Neural cell (in vitro differentiated cells): ENCODE measurements around the gene SLC39A13. TPM values are rescaled to one million over a fixed set of nuclear protein-coding genes. Genes with fewer than 3 reads are reported as not detected.

Experiments
- H2AFZ ChIP-seq: fragments of 200-600, 300-800 bp; sonication (generic), shearing (Covaris generic); 2 replicates; pipeline ENCODE4 v1.6.0; 2014; ENCODE audit warnings: low read depth, mild to moderate bottlenecking, antibody characterized with exemption, low read length, moderate library complexity
- H3F3A ChIP-seq: fragments of 200-600 bp; shearing (Covaris generic); 2 replicates; pipeline ENCODE4 v1.6.1; 2016; ENCODE audit warnings: mild to moderate bottlenecking, moderate library complexity, mixed read lengths, antibody characterized with exemption, low read length; ENCODE audit not compliant: insufficient read depth, poor library complexity, severe bottlenecking
- H3K27ac ChIP-seq: fragments of 200-600, 300-800 bp; sonication (generic), shearing (Covaris generic); 2 replicates; pipeline ENCODE4 v1.5.1; 2014; ENCODE audit warnings: mild to moderate bottlenecking, low read length, moderate library complexity
- H3K27me3 ChIP-seq: fragments of 300-800, 200-600 bp; sonication (generic), shearing (Covaris generic); 2 replicates; pipeline ENCODE4 v1.6.0; 2014; ENCODE audit warnings: mild to moderate bottlenecking, low read depth, low read length, moderate library complexity; ENCODE audit not compliant: insufficient read depth
- H3K36me3 ChIP-seq: fragments of 300-800, 200-600 bp; sonication (generic), shearing (Covaris generic); 2 replicates; pipeline ENCODE4 v1.5.1; 2014; ENCODE audit warnings: mild to moderate bottlenecking, antibody characterized with exemption, low read length, moderate library complexity; ENCODE audit not compliant: insufficient read depth
- H3K4me2 ChIP-seq: fragments of 300-800, 200-600 bp; sonication (generic), shearing (Covaris generic); 2 replicates; pipeline ENCODE4 v1.6.0; 2014; ENCODE audit warnings: mild to moderate bottlenecking, low read length
- H3K4me3 ChIP-seq: fragments of 300-800, 200-600 bp; sonication (generic), shearing (Covaris generic); 2 replicates; pipeline ENCODE4 v1.5.1; 2014; ENCODE audit warnings: mild to moderate bottlenecking, low read length, moderate library complexity
- H3K79me2 ChIP-seq: fragments of 200-600 bp; shearing (Covaris generic); replicated peaks from 2 replicates; pipeline ENCODE4 v1.6.0; 2014; ENCODE audit warnings: mild to moderate bottlenecking, low read length, moderate library complexity; ENCODE audit not compliant: insufficient read depth
- H3K9ac ChIP-seq: fragments of 300-800, 200-600 bp; sonication (generic), shearing (Covaris generic); 2 replicates; pipeline ENCODE4 v1.6.1; 2016; ENCODE audit warnings: mild to moderate bottlenecking, low read length, mixed read lengths
- H3K9me2 ChIP-seq: fragments of 200-600 bp; shearing (Covaris generic); 2 replicates; pipeline ENCODE4 v1.6.1; 2016; ENCODE audit warnings: mild to moderate bottlenecking, low read length, mixed read lengths; ENCODE audit not compliant: insufficient read depth
- H3K9me3 ChIP-seq: fragments of 200-600, 300-800 bp; sonication (generic), shearing (Covaris generic); 2 replicates; pipeline ENCODE4 v1.6.1; 2016; ENCODE audit warnings: mild to moderate bottlenecking, mixed run types, low read length, moderate library complexity, mixed read lengths
- H4K20me1 ChIP-seq: fragments of 200-600 bp; shearing (Covaris generic); 2 replicates; pipeline ENCODE4 v1.6.1; 2016; ENCODE audit warnings: mild to moderate bottlenecking, mixed run types; ENCODE audit not compliant: insufficient read depth
- EP300 ChIP-seq: fragments of 450-650 bp; conservative IDR thresholded peaks from 2 replicates; pipeline ENCODE4 v1.6.1; 2014; ENCODE audit warnings: antibody characterized with exemption, mild to moderate bottlenecking, moderate library complexity; ENCODE audit not compliant: poor library complexity, severe bottlenecking
- EZH2 ChIP-seq: fragments of 200-600, 300-800 bp; shearing (Covaris generic), sonication (generic); IDR thresholded peaks from 2 replicates; pipeline ENCODE4 v1.6.1; 2014; ENCODE audit warnings: antibody characterized with exemption, low read length, borderline replicate concordance, mild to moderate bottlenecking; ENCODE audit not compliant: insufficient read depth, poor library complexity, severe bottlenecking
- MXI1 ChIP-seq: fragments of 450-650 bp; conservative IDR thresholded peaks from 2 replicates; pipeline ENCODE4 v1.6.1; 2014; ENCODE audit warnings: antibody characterized with exemption, mild to moderate bottlenecking; ENCODE audit not compliant: poor library complexity, severe bottlenecking
- POLR2AphosphoS5 ChIP-seq: IDR thresholded peaks from 2 replicates; pipeline ENCODE4 v1.6.1; 2012
- RAD21 ChIP-seq: fragments of 450-650 bp; conservative IDR thresholded peaks from 2 replicates; pipeline ENCODE4 v1.6.1; 2014; ENCODE audit warnings: antibody characterized with exemption, mild to moderate bottlenecking, moderate library complexity
- SMC3 ChIP-seq: fragments of 450-650 bp; conservative IDR thresholded peaks from 2 replicates; pipeline ENCODE4 v1.6.1; 2014; ENCODE audit warnings: antibody characterized with exemption, mild to moderate bottlenecking, moderate library complexity; ENCODE audit not compliant: poor library complexity
- TAF1 ChIP-seq: IDR thresholded peaks from 2 replicates; pipeline ENCODE4 v1.6.1; 2012; ENCODE audit warnings: low read depth
- polyA plus RNA-seq: library from polyadenylated mRNA; depleted of rRNA; stranded (reverse); fragments of >200 nt; gene quantifications from 2 replicates; pipeline ENCODE4 v1.2.3, GENCODE V29; 2014
- TF ChIP-seq, protein P1 (sequence below): fragments of 450-650 bp; IDR thresholded peaks from 2 replicates; pipeline ENCODE4 v1.5.1; 2014; ENCODE audit warnings: antibody characterized with exemption, mild to moderate bottlenecking, moderate library complexity; ENCODE audit not compliant: poor library complexity, severe bottlenecking
- TF ChIP-seq, protein P2 (sequence below): IDR thresholded peaks from 2 replicates; pipeline ENCODE4 v1.6.1; 2012; ENCODE audit warnings: borderline replicate concordance

The SLC39A13 gene
- polyA plus RNA-seq, 1 donor from 2014 or later: 48.0 TPM

DNA sequence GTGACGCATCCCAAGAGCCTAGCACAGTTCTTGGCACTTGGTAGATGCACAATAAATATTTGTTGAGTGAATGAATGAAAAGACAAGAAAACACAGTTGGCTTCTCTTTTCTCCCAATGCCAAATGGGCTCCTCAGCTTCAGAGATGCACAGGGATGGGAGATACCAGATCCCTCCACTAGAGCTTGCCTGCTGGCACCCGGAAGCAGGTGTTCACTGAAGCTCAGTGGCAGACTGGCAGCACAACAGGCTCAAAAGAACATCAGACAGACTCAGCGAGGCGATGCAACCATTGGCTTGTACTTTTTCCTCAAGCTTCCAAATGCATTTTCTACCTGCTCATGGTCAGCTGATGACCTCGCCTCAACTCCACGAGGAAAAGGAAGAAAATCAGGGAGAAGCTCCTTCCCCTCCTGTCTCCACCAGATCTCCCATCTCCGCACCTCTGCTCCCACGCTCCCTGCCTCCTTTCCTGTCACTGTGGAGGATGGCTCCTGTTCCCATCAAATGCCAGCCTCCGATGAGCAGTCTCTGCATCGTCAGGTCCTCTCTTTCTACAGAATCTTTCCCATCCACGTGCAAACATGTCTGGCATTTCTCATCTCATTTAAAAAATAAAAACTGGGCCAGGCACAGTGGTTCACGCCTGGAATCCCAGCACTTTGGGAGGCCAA lies 34.8 kb downstream of the SLC39A13 start:
- H3K9me3 ChIP-seq: no peaks in the 10 kb centered on the region

DNA sequence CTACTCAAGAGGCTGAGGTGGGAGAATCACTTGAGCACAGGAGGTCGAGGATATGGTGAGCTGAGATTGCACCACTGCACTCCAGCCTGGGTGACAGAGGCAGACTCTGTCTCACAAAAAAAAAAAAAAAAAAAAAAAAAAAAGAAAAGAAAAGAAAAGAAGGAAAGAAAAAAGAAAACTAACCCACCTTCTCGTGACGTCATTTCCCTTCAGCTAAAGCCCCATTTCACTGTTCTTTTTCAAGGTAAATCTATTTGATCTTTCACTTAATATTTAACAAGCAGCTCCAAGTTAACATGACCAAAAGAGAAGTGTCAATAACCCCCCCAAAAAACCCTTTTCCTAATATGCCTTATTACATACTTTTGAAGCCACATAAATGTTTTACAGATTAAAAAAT lies 35.4 kb downstream of the SLC39A13 start:
- no peak for TF ChIP-seq EP300
- TF ChIP-seq TAF1: no peak
- TF ChIP-seq, protein P1, sequence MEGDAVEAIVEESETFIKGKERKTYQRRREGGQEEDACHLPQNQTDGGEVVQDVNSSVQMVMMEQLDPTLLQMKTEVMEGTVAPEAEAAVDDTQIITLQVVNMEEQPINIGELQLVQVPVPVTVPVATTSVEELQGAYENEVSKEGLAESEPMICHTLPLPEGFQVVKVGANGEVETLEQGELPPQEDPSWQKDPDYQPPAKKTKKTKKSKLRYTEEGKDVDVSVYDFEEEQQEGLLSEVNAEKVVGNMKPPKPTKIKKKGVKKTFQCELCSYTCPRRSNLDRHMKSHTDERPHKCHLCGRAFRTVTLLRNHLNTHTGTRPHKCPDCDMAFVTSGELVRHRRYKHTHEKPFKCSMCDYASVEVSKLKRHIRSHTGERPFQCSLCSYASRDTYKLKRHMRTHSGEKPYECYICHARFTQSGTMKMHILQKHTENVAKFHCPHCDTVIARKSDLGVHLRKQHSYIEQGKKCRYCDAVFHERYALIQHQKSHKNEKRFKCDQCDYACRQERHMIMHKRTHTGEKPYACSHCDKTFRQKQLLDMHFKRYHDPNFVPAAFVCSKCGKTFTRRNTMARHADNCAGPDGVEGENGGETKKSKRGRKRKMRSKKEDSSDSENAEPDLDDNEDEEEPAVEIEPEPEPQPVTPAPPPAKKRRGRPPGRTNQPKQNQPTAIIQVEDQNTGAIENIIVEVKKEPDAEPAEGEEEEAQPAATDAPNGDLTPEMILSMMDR: no peak
- TF ChIP-seq MXI1: no peak
- no peak for TF ChIP-seq EZH2
- TF ChIP-seq, protein P2, sequence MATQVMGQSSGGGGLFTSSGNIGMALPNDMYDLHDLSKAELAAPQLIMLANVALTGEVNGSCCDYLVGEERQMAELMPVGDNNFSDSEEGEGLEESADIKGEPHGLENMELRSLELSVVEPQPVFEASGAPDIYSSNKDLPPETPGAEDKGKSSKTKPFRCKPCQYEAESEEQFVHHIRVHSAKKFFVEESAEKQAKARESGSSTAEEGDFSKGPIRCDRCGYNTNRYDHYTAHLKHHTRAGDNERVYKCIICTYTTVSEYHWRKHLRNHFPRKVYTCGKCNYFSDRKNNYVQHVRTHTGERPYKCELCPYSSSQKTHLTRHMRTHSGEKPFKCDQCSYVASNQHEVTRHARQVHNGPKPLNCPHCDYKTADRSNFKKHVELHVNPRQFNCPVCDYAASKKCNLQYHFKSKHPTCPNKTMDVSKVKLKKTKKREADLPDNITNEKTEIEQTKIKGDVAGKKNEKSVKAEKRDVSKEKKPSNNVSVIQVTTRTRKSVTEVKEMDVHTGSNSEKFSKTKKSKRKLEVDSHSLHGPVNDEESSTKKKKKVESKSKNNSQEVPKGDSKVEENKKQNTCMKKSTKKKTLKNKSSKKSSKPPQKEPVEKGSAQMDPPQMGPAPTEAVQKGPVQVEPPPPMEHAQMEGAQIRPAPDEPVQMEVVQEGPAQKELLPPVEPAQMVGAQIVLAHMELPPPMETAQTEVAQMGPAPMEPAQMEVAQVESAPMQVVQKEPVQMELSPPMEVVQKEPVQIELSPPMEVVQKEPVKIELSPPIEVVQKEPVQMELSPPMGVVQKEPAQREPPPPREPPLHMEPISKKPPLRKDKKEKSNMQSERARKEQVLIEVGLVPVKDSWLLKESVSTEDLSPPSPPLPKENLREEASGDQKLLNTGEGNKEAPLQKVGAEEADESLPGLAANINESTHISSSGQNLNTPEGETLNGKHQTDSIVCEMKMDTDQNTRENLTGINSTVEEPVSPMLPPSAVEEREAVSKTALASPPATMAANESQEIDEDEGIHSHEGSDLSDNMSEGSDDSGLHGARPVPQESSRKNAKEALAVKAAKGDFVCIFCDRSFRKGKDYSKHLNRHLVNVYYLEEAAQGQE: no peak
- TF ChIP-seq POLR2AphosphoS5: no peak
- no peak for TF ChIP-seq SMC3
- TF ChIP-seq RAD21: no peak
- H3K27ac ChIP-seq: no peak overlapping the region

More for the DNA sequence above, 34.8 kb downstream of the SLC39A13 start:
- no peak for TF ChIP-seq EZH2
- TF ChIP-seq SMC3: no peak
- no peak for TF ChIP-seq MXI1
- TF ChIP-seq, protein P1: no peak
- no peak for TF ChIP-seq POLR2AphosphoS5
- no peak for TF ChIP-seq TAF1
- H3K36me3 ChIP-seq: no peaks in the 10 kb centered on the region
- H3F3A ChIP-seq: no peaks in the 10 kb centered on the region
- no peak overlapping the region for H3K9ac ChIP-seq
- no peak overlapping the region for H2AFZ ChIP-seq
- H3K79me2 ChIP-seq: no peaks in the 10 kb centered on the region
- H3K9me2 ChIP-seq: no peaks in the 10 kb centered on the region
- no peaks in the 10 kb centered on the region for H4K20me1 ChIP-seq
- H3K4me3 ChIP-seq: no peak overlapping the region
- H3K27ac ChIP-seq: no peak overlapping the region
- no peaks in the 10 kb centered on the region for H3K27me3 ChIP-seq
- no peak overlapping the region for H3K4me2 ChIP-seq

More for the DNA sequence above, 35.4 kb downstream of the SLC39A13 start:
- Histone ChIP-seq H3K27me3 (no peaks in the 10 kb centered on the region), H4K20me1 (no peaks in the 10 kb centered on the region), H3K79me2 (no peaks in the 10 kb centered on the region), H3K4me3 (no peak overlapping the region), H3K9ac (no peak overlapping the region), H3F3A (no peaks in the 10 kb centered on the region), H3K4me2 (no peak overlapping the region), H3K9me3 (no peaks in the 10 kb centered on the region), H2AFZ (no peak overlapping the region), H3K36me3 (no peaks in the 10 kb centered on the region), H3K9me2 (no peaks in the 10 kb centered on the region)
